MM.1S (cell line): ENCODE data around the gene KNOP1.

Experiments
- DNase-seq: peaks from one replicate; pipeline ENCODE4 v3.0.0-alpha.2; 2015
- H2AFZ ChIP-seq: fragments of 300-600 bp; sonication (generic); 2 replicates; pipeline ENCODE4 v1.6.0; 2016; ENCODE audit warnings: antibody characterized with exemption, low read length
- H3F3A ChIP-seq: fragments of 300-600 bp; sonication (generic); 2 replicates; pipeline ENCODE4 v1.6.1; 2016; ENCODE audit warnings: mild to moderate bottlenecking, antibody characterized with exemption, low read length, moderate library complexity, mixed read lengths; ENCODE audit not compliant: insufficient read depth
- H3K27ac ChIP-seq: fragments of 300-600 bp; sonication (generic); 2 replicates; pipeline ENCODE4 v1.5.1; 2016; ENCODE audit warnings: mild to moderate bottlenecking, low read length
- H3K27me3 ChIP-seq: fragments of 300-600 bp; sonication (generic); replicated peaks from 2 replicates; pipeline ENCODE4 v1.6.0; 2016; ENCODE audit warnings: low read length; ENCODE audit not compliant: insufficient read depth
- H3K36me3 ChIP-seq: fragments of 300-600 bp; sonication (generic); replicated peaks from 2 replicates; pipeline ENCODE4 v1.6.1; 2016; ENCODE audit warnings: mild to moderate bottlenecking, low read length, mixed read lengths; ENCODE audit not compliant: insufficient read depth
- H3K4me1 ChIP-seq: fragments of 300-600 bp; sonication (generic); 2 replicates; pipeline ENCODE4 v1.6.1; 2016; ENCODE audit warnings: low read length, mixed read lengths
- H3K4me2 ChIP-seq: fragments of 300-600 bp; sonication (generic); 2 replicates; pipeline ENCODE4 v1.6.0; 2016; ENCODE audit warnings: low read depth, low read length
- H3K4me3 ChIP-seq: fragments of 300-600 bp; sonication (generic); 2 replicates; pipeline ENCODE4 v1.5.1; 2016; ENCODE audit warnings: low read length, mixed read lengths
- H3K79me2 ChIP-seq: fragments of 300-600 bp; sonication (generic); 2 replicates; pipeline ENCODE4 v1.6.1; 2016; ENCODE audit warnings: mixed run types, low read length, mixed read lengths
- H3K9ac ChIP-seq: fragments of 300-600 bp; sonication (generic); 2 replicates; pipeline ENCODE4 v1.6.1; 2016; ENCODE audit warnings: low read length, mixed read lengths
- H3K9me2 ChIP-seq: fragments of 300-600 bp; sonication (generic); replicated peaks from 2 replicates; pipeline ENCODE4 v1.6.1; 2016; ENCODE audit warnings: mild to moderate bottlenecking, low read length, mixed read lengths; ENCODE audit not compliant: insufficient read depth
- H3K9me3 ChIP-seq: fragments of 300-600 bp; sonication (generic); replicated peaks from 2 replicates; pipeline ENCODE4 v1.6.1; 2016; ENCODE audit warnings: mild to moderate bottlenecking, low read length, mixed read lengths; ENCODE audit not compliant: insufficient read depth
- H4K20me1 ChIP-seq: fragments of 300-600 bp; sonication (generic); 2 replicates; pipeline ENCODE4 v1.6.1; 2016; ENCODE audit warnings: mild to moderate bottlenecking, low read length, moderate library complexity, mixed read lengths; ENCODE audit not compliant: insufficient read depth
- CTCF ChIP-seq: fragments of 300-600 bp; sonication (generic); IDR thresholded peaks from 2 replicates; pipeline ENCODE4 v1.5.1; 2016; ENCODE audit warnings: antibody characterized with exemption, low read length, mixed read lengths
- EZH2 ChIP-seq: fragments of 300-600 bp; sonication (generic); optimal IDR thresholded peaks from 2 replicates; pipeline ENCODE3; 2017; ENCODE audit warnings: low read depth, mild to moderate bottlenecking, antibody characterized with exemption, low read length, mixed read lengths
- EZH2phosphoT487 ChIP-seq: fragments of 300-600 bp; sonication (generic); IDR thresholded peaks from 2 replicates; pipeline ENCODE4 v1.6.1; 2018; ENCODE audit warnings: antibody characterized with exemption, low read length

The KNOP1 gene

GRCh38 chr16:19745286-19746010 lies 27.4 kb upstream of the KNOP1 start:
- no peak for DNase-seq
- Histone ChIP-seq H3F3A (no peaks in the 10 kb centered on the region), H3K36me3 (no peaks in the 10 kb centered on the region), H3K27me3 (no peaks in the 10 kb centered on the region), H3K27ac (no peak overlapping the region), H2AFZ (no peak overlapping the region), H3K4me3 (no peak overlapping the region), H3K4me2 (no peak overlapping the region), H3K9me2 (no peaks in the 10 kb centered on the region), H3K4me1 (no peaks in the 10 kb centered on the region), H3K9ac (no peak overlapping the region), H3K9me3 (no peaks in the 10 kb centered on the region), H4K20me1 (no peaks in the 10 kb centered on the region), H3K79me2 (no peaks in the 10 kb centered on the region)
- TF ChIP-seq EZH2phosphoT487 (no peak), CTCF (no peak), EZH2 (no peak)

- DNase-seq: no peak
- TF ChIP-seq EZH2phosphoT487: no peak
- no peak for TF ChIP-seq EZH2
- Histone ChIP-seq H4K20me1 (no peaks in the 10 kb centered on the region), H3K4me2 (no peak overlapping the region), H3K36me3 (no peaks in the 10 kb centered on the region), H3K27me3 (no peaks in the 10 kb centered on the region), H3K9me3 (no peaks in the 10 kb centered on the region), H3K9ac (no peak overlapping the region), H3F3A (no peaks in the 10 kb centered on the region), H2AFZ (no peak overlapping the region), H3K4me3 (no peak overlapping the region), H3K9me2 (no peaks in the 10 kb centered on the region), H3K4me1 (no peaks in the 10 kb centered on the region), H3K79me2 (no peaks in the 10 kb centered on the region), H3K27ac (no peak overlapping the region)
Observed at GRCh38 chr16:19744670-19745069, 26.6 kb upstream of the KNOP1 start.

GRCh38 chr16:19743816-19744159 lies 25.8 kb upstream of the KNOP1 start:
- TF ChIP-seq EZH2phosphoT487: no peak
- no peak for TF ChIP-seq CTCF
- no peak for TF ChIP-seq EZH2
- Histone ChIP-seq H3K27ac (no peak overlapping the region), H3K36me3 (no peaks in the 10 kb centered on the region), H3K4me1 (no peaks in the 10 kb centered on the region), H3K79me2 (no peaks in the 10 kb centered on the region), H3F3A (no peaks in the 10 kb centered on the region), H2AFZ (no peak overlapping the region), H3K4me3 (no peak overlapping the region), H4K20me1 (no peaks in the 10 kb centered on the region), H3K9me2 (no peaks in the 10 kb centered on the region), H3K4me2 (no peak overlapping the region), H3K9me3 (no peaks in the 10 kb centered on the region), H3K27me3 (no peaks in the 10 kb centered on the region), H3K9ac (no peak overlapping the region)
- DNase-seq: no peak

GRCh38 chr16:19741354-19741753 lies 23.3 kb upstream of the KNOP1 start:
- Histone ChIP-seq H3K4me2 (no peak overlapping the region), H3K27me3 (no peaks in the 10 kb centered on the region), H3K36me3 (no peaks in the 10 kb centered on the region), H3K79me2 (no peaks in the 10 kb centered on the region), H4K20me1 (no peaks in the 10 kb centered on the region), H2AFZ (no peak overlapping the region), H3K9me2 (no peaks in the 10 kb centered on the region), H3F3A (no peaks in the 10 kb centered on the region), H3K27ac (no peak overlapping the region), H3K9ac (no peak overlapping the region), H3K9me3 (no peaks in the 10 kb centered on the region), H3K4me1 (no peaks in the 10 kb centered on the region), H3K4me3 (no peak overlapping the region)
- TF ChIP-seq EZH2 (no peak), EZH2phosphoT487 (no peak), CTCF (no peak)
- DNase-seq: no peak
